GM18868 (cell line): ENCODE data around the gene MYORG.

ENCODE experiments used
- ATAC-seq: cut with Tn5 transposase; IDR thresholded peaks from one replicate; pipeline ENCODE4 v1.9.1; 2021; ENCODE audit warnings: mild to moderate bottlenecking, moderate library complexity; ENCODE audit not compliant: unreplicated experiment

Gene MYORG

GRCh38 chr9:34376596-34377403, at the start of gene MYORG:
Gene MYORG, minus strand, starts transcription at chr9:34376898. Its CDS starts 3,955 bp downstream, at chr9:34372943.
- ATAC-seq, result peak; percentile 88

GRCh38 chr9:34419716-34420504, 43.2 kb upstream of the MYORG start:
- no peak for ATAC-seq

GRCh38 chr9:34417734-34418133, 41.0 kb upstream of the MYORG start:
- ATAC-seq, result no peak

GRCh38 chr9:34413231-34413852, 36.6 kb upstream of the MYORG start:
- ATAC-seq, result no peak

- ATAC-seq, result no peak
These were observed 35.6 kb upstream of the MYORG start for GRCh38 chr9:34412336-34412735.

GRCh38 chr9:34409154-34409553, 32.5 kb upstream of the MYORG start:
- ATAC-seq, result no peak

- no peak for ATAC-seq
These were observed 31.5 kb upstream of the MYORG start for GRCh38 chr9:34408173-34408572.

- no peak for ATAC-seq
These were observed 29.5 kb upstream of the MYORG start for GRCh38 chr9:34406219-34406618.

GRCh38 chr9:34405719-34406118, 29.0 kb upstream of the MYORG start:
- ATAC-seq, result no peak

- no peak for ATAC-seq
These were observed 27.1 kb upstream of the MYORG start for GRCh38 chr9:34403554-34404380.

- ATAC-seq, result no peak
These were observed 24.2 kb upstream of the MYORG start for GRCh38 chr9:34400686-34401602.

- ATAC-seq, result no peak
These were observed 23.6 kb upstream of the MYORG start for GRCh38 chr9:34400275-34400674.

- ATAC-seq, result no peak
These were observed 23.0 kb upstream of the MYORG start for GRCh38 chr9:34399729-34400128.

- ATAC-seq, result no peak
These were observed 22.2 kb upstream of the MYORG start for GRCh38 chr9:34398875-34399274.

GRCh38 chr9:34396276-34397214, 19.8 kb upstream of the MYORG start:
- no peak for ATAC-seq

GRCh38 chr9:34392511-34392910, 15.8 kb upstream of the MYORG start:
- ATAC-seq, result no peak

- ATAC-seq, result no peak
These were observed 10.5 kb upstream of the MYORG start for GRCh38 chr9:34387239-34387638.

- ATAC-seq, result no peak
These were observed 10.0 kb upstream of the MYORG start for GRCh38 chr9:34386656-34387055.
